Liver (tissue), 9 donors: ENCODE measurements around the gene CDRT15. TPM values are rescaled to one million over a fixed set of nuclear protein-coding genes. Genes with fewer than 3 reads are reported as not detected.
"Not testable (repeated sequence)": the region's sequence is repeated elsewhere in the genome, so short reads cannot be mapped to it uniquely, and the experiment has no call there.

Experiments used
- DNase-seq: peaks from one replicate; pipeline ENCODE4 v3.0.0-alpha.2; 2017; ENCODE audit warnings: low spot score
- H3K27ac ChIP-seq, 2 donors: one replicate each; pipeline ENCODE4 v1.7.0; 2013; ENCODE audit warnings: inconsistent platforms in 2 of 2, low read length in 2 of 2, control low read depth in 1 of 2, low read depth in 1 of 2, mild to moderate bottlenecking in 1 of 2
- H3K27me3 ChIP-seq, 4 donors: one replicate each; pipeline versions ENCODE4 v1.6.1 to v1.7.0; 2013; ENCODE audit warnings: low read length in 3 of 4, inconsistent platforms in 1 of 4, mild to moderate bottlenecking in 1 of 4, moderate library complexity in 1 of 4; ENCODE audit not compliant: control insufficient read depth in 4 of 4, insufficient read depth in 4 of 4
- H3K36me3 ChIP-seq, 4 donors: one replicate each; pipeline versions ENCODE4 v1.6.1 to v1.7.0; 2013; ENCODE audit warnings: low read length in 3 of 4, mild to moderate bottlenecking in 3 of 4, low read depth in 1 of 4, moderate library complexity in 1 of 4; ENCODE audit not compliant: control insufficient read depth in 4 of 4, insufficient read depth in 3 of 4
- H3K4me1 ChIP-seq, 4 donors: one replicate each; pipeline versions ENCODE4 v1.6.1 to v1.7.0; 2013; ENCODE audit warnings: low read length in 3 of 4, mild to moderate bottlenecking in 3 of 4, moderate library complexity in 1 of 4; ENCODE audit not compliant: control insufficient read depth in 4 of 4, insufficient read depth in 4 of 4
- H3K4me3 ChIP-seq, 3 donors: one replicate each; pipeline versions ENCODE4 v1.6.1 to v1.7.0; 2013; ENCODE audit warnings: low read length in 3 of 3, control low read depth in 1 of 3, low read depth in 1 of 3, mild to moderate bottlenecking in 1 of 3
- H3K9ac ChIP-seq, 2 donors: one replicate each; pipeline ENCODE4 v1.7.0; 2013; ENCODE audit warnings: low read length in 2 of 2, mild to moderate bottlenecking in 2 of 2, moderate library complexity in 2 of 2, control low read depth in 1 of 2, low read depth in 1 of 2
- H3K9me3 ChIP-seq, 4 donors: one replicate each; pipeline versions ENCODE4 v1.6.1 to v1.7.0; 2013; ENCODE audit warnings: low read length in 3 of 4; ENCODE audit not compliant: control insufficient read depth in 4 of 4
- ATF3 ChIP-seq: IDR thresholded peaks from 2 replicates; pipeline ENCODE4 v1.6.1; 2016; ENCODE audit warnings: antibody characterized with exemption
- EGR1 ChIP-seq, 2 donors: IDR thresholded peaks; 2 replicates each; pipeline ENCODE4 v1.6.1; 2016 to 2018; ENCODE audit warnings: antibody characterized with exemption in 2 of 2, low read depth in 2 of 2
- FOXA1 ChIP-seq: IDR thresholded peaks from 2 replicates; pipeline ENCODE4 v1.6.1; 2016; ENCODE audit warnings: antibody characterized with exemption
- FOXA2 ChIP-seq: IDR thresholded peaks from 2 replicates; pipeline ENCODE4 v1.6.1; 2016; ENCODE audit warnings: antibody characterized with exemption
- GABPA ChIP-seq, 2 donors: IDR thresholded peaks in 1 of 2; conservative IDR thresholded peaks in 1 of 2; 2 replicates each; pipeline ENCODE4 v1.6.1; 2016; ENCODE audit warnings: antibody characterized with exemption in 2 of 2, mild to moderate bottlenecking in 1 of 2, moderate library complexity in 1 of 2
- HNF4A ChIP-seq, 2 donors: conservative IDR thresholded peaks; 2 replicates each; pipeline ENCODE4 v1.6.1; 2016; ENCODE audit warnings: antibody characterized with exemption in 2 of 2, mild to moderate bottlenecking in 2 of 2
- HNF4G ChIP-seq: IDR thresholded peaks from 2 replicates; pipeline ENCODE4 v1.6.1; 2016; ENCODE audit warnings: antibody characterized with exemption
- REST ChIP-seq: IDR thresholded peaks from 2 replicates; pipeline ENCODE4 v1.6.1; 2016; ENCODE audit warnings: antibody characterized with exemption, mild to moderate bottlenecking
- RXRA ChIP-seq, 2 donors: IDR thresholded peaks; 2 replicates each; pipeline ENCODE4 v1.6.1; 2017 to 2018; ENCODE audit warnings: antibody characterized with exemption in 2 of 2, mild to moderate bottlenecking in 1 of 2
- SP1 ChIP-seq: IDR thresholded peaks from 2 replicates; pipeline ENCODE4 v1.6.1; 2018; ENCODE audit warnings: antibody characterized with exemption, mild to moderate bottlenecking
- YY1 ChIP-seq: IDR thresholded peaks from 2 replicates; pipeline ENCODE4 v1.6.1; 2016; ENCODE audit warnings: antibody characterized with exemption, mild to moderate bottlenecking
- WGBS: extraction: QIAGEN DNeasy Blood & Tissue Kit; methylation state at CpG from one replicate; pipeline ENCODE4 v1.1.7; 2013; 5-methylcytosine and 5-hydroxymethylcytosine counted together
- polyA plus RNA-seq, 2 donors: library from polyadenylated mRNA; stranded (reverse) in 1 of 2; unstranded in 1 of 2; fragments of 200-250 nt in 1 of 2; fragments of >200 nt in 1 of 2; fragmentation: Nextera tagmentation in 1 of 2; extraction: Ambion mirVana in 1 of 2; gene quantifications; one replicate each; pipeline versions ENCODE4 v1.2.1 to v1.2.3, GENCODE V29; 2013 to 2015
- total RNA-seq, 2 donors: library from RNA; depleted of rRNA; stranded (reverse); fragments of >200 nt; gene quantifications; one replicate each; pipeline ENCODE4 v1.2.3, GENCODE V29; 2014
- TF ChIP-seq, protein P1 (sequence below): fragments of 150-350 bp; IDR thresholded peaks from 2 replicates; pipeline ENCODE4 v1.5.1; 2017; ENCODE audit warnings: improper control_type of control experiment, low read depth, low read length; ENCODE audit not compliant: missing input control
- TF ChIP-seq, protein P2 (sequence below): IDR thresholded peaks from 2 replicates; pipeline ENCODE4 v1.6.1; 2016; ENCODE audit warnings: antibody characterized with exemption
- donor health status: healthy.
- donor health status: healthy.
- donor health status: healthy.
- donor health status: healthy.
- donor health status: healthy.

The CDRT15 gene
- total RNA-seq: not detected
- under 1 TPM in 1 of 2 donors, not detected in 1; 0.40 TPM for polyA plus RNA-seq

- not testable (repeated sequence) for H3K9me3 ChIP-seq, H3K9ac ChIP-seq, H3K36me3 ChIP-seq, H3K27ac ChIP-seq, H3K4me1 ChIP-seq, H3K4me3 ChIP-seq, H3K27me3 ChIP-seq, DNase-seq
- WGBS: 87% methylated on average over 11 of the region's 11 CpGs
These were observed at the start of gene CDRT15 for GRCh38 chr17:14236762-14237161. Gene CDRT15 (minus strand): TSS chr17:14236862. CDS start chr17:14236833, 29 bp downstream.

DNA sequence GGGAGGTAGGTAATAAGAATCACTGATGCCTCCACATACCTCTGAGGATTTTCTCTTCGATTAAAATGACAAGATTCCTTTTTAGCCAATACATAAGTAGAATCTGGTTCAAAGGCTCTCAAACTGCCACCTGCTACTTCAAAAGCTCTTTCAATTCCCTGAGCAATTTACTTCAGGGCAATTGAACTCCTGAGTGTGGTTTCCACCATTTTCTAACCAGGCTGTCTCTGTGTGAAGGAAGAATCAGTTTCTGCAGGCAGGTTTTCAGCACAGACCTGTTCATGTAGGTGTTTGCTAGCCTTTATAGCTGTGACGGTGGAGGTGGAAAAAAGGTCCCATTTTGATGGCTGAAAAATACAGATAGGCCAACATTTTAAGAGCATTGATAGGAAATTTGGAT lies 46.1 kb upstream of the CDRT15 start:
- Histone ChIP-seq H3K36me3 (no peaks in the 10 kb centered on the region), H3K4me1 (no peaks in the 10 kb centered on the region), H3K9me3 (no peaks in the 10 kb centered on the region), H3K4me3 (no peak overlapping the region), H3K27ac (no peak overlapping the region), H3K9ac (no peak overlapping the region), H3K27me3 (peaks cover 0 to 5% (median 0%) of the 10 kb centered on the region in 4 donors)
- TF ChIP-seq, protein P1, sequence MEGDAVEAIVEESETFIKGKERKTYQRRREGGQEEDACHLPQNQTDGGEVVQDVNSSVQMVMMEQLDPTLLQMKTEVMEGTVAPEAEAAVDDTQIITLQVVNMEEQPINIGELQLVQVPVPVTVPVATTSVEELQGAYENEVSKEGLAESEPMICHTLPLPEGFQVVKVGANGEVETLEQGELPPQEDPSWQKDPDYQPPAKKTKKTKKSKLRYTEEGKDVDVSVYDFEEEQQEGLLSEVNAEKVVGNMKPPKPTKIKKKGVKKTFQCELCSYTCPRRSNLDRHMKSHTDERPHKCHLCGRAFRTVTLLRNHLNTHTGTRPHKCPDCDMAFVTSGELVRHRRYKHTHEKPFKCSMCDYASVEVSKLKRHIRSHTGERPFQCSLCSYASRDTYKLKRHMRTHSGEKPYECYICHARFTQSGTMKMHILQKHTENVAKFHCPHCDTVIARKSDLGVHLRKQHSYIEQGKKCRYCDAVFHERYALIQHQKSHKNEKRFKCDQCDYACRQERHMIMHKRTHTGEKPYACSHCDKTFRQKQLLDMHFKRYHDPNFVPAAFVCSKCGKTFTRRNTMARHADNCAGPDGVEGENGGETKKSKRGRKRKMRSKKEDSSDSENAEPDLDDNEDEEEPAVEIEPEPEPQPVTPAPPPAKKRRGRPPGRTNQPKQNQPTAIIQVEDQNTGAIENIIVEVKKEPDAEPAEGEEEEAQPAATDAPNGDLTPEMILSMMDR: no peak
- TF ChIP-seq EGR1 (IDR thresholded peaks at IDR 0.05; ENCODE audit: low read depth in 2 of 2): no peak
- no peak for TF ChIP-seq GABPA (IDR thresholded peaks at IDR 0.05 in 1 of 2, conservative IDR thresholded peaks at IDR 0.05 in 1 of 2)
- TF ChIP-seq REST: no peak
- TF ChIP-seq FOXA2: no peak
- TF ChIP-seq HNF4A (conservative IDR thresholded peaks at IDR 0.05): no peak
- no peak for TF ChIP-seq SP1
- no peak for TF ChIP-seq YY1
- no peak for TF ChIP-seq HNF4G
- TF ChIP-seq RXRA (IDR thresholded peaks at IDR 0.05): no peak
- TF ChIP-seq, protein P2, sequence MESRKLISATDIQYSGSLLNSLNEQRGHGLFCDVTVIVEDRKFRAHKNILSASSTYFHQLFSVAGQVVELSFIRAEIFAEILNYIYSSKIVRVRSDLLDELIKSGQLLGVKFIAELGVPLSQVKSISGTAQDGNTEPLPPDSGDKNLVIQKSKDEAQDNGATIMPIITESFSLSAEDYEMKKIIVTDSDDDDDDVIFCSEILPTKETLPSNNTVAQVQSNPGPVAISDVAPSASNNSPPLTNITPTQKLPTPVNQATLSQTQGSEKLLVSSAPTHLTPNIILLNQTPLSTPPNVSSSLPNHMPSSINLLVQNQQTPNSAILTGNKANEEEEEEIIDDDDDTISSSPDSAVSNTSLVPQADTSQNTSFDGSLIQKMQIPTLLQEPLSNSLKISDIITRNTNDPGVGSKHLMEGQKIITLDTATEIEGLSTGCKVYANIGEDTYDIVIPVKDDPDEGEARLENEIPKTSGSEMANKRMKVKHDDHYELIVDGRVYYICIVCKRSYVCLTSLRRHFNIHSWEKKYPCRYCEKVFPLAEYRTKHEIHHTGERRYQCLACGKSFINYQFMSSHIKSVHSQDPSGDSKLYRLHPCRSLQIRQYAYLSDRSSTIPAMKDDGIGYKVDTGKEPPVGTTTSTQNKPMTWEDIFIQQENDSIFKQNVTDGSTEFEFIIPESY: no peak
- TF ChIP-seq ATF3: no peak
- TF ChIP-seq FOXA1: no peak
- 92% methylated on average over 2 of the region's 2 CpGs for WGBS
- DNase-seq: no peak
